ENCODE results near the gene ARID1A. TPM values are rescaled to one million over a fixed set of nuclear protein-coding genes. Genes with fewer than 3 reads are reported as not detected.
A peak's percentile ranks its signal among the peaks of the same experiment; 100 is the strongest.

ARID1A gene
- total and polyA plus RNA-seq, 9 of the 15 experiments (the other 6 are each of a cell fraction or from before 2014, with no cell fraction given) = 8.3 to 88.3 (median 22.5) TPM

GRCh38 chr1:26791626-26792025, 95.8 kb downstream of the ARID1A start (continued):
- TF ChIP-seq MEF2A (IDR thresholded peaks at IDR 0.05; ENCODE audit: control insufficient read depth, low read depth, low read length) = 0 out of 2 replicates have a peak, but pooled peaks have one; percentile 34
- TF ChIP-seq FOXJ3 (CRISPR knock-in tag; IDR thresholded peaks at IDR 0.05) = no peak
- TF ChIP-seq CXXC5 (CRISPR knock-in tag; IDR thresholded peaks at IDR 0.05) = peak; percentile 61; the same call in 1 of the 2 replicates
- TF ChIP-seq ZNF644 (tag; IDR thresholded peaks at IDR 0.05; ENCODE audit: low read depth) = peak; percentile 44; the same call in 1 of the 2 replicates
- TF ChIP-seq PML (IDR thresholded peaks at IDR 0.05; ENCODE audit: low read length) = peak; percentile 95
- TF ChIP-seq BCL6 (CRISPR knock-in tag; IDR thresholded peaks at IDR 0.05) = no peak
- TF ChIP-seq TRIM24 (IDR thresholded peaks at IDR 0.05) = peak; percentile 96 to 97
- TF ChIP-seq CEBPZ (IDR thresholded peaks at IDR 0.05; ENCODE audit: borderline replicate concordance, low read depth, low read length) = no peak
- no peak for TF ChIP-seq ZNF699 (CRISPR knock-in tag; IDR thresholded peaks at IDR 0.05; ENCODE audit: insufficient replicate concordance)
- peak; percentile 56; the same call in 1 of the 2 replicates for TF ChIP-seq SP1 (CRISPR knock-in tag; IDR thresholded peaks at IDR 0.05)
- TF ChIP-seq ERF (CRISPR knock-in tag; IDR thresholded peaks at IDR 0.05) = 0 out of 2 replicates have a peak, but pooled peaks have one; percentile 26

Measured in K562 (cell line).